IMR-90 (cell line): ENCODE measurements around the gene RBM25. TPM values are rescaled to one million over a fixed set of nuclear protein-coding genes. Genes with fewer than 3 reads are reported as not detected.
A peak's percentile ranks its signal among the peaks of the same experiment; 100 is the strongest.

ENCODE experiments used
- ATAC-seq: fragments of 200-7000 bp; cut with Tn5 transposase; 2 replicates; pipeline ENCODE4 v1.9.1; 2020; ENCODE audit warnings: low read depth, mild to moderate bottlenecking, moderate library complexity
- BruUV-seq: library from RNA; stranded (reverse); fragments of 400-500 nt; replicated peaks from 2 replicates; lab custom pipeline; 2021; lab: Mats Ljungman, UMichigan
- CTCF ChIA-PET: fragments of 300-600 bp; formaldehyde crosslinking; extraction: SDS; loops from one replicate; lab custom pipeline; 2021; ENCODE audit warnings: antibody characterized with exemption; lab: Yijun Ruan, JAX
- POLR2A ChIA-PET: fragments of 300-600 bp; sonication (Branson Sonifier 250); formaldehyde crosslinking; loops from one replicate; lab custom pipeline; 2022; ENCODE audit warnings: antibody characterized with exemption; ENCODE audit not compliant: unreplicated experiment; lab: Charles Lee
- DNase-seq: peaks from one replicate; pipeline ENCODE4 v3.0.0; 2013
- H2AFZ ChIP-seq: replicated peaks from 2 replicates; pipeline ENCODE3; 2013; ENCODE audit warnings: low read length, mild to moderate bottlenecking; ENCODE audit not compliant: poor library complexity
- H2AK5ac ChIP-seq: 2 replicates; pipeline ENCODE4 v1.6.1; 2013; ENCODE audit warnings: low read depth, low read length, inconsistent platforms
- H2AK9ac ChIP-seq: replicated peaks from 2 replicates; pipeline ENCODE3; 2013; ENCODE audit warnings: mild to moderate bottlenecking, low read depth, low read length, moderate library complexity; ENCODE audit not compliant: poor library complexity
- H2BK120ac ChIP-seq: 2 replicates; pipeline ENCODE4 v1.6.1; 2013; ENCODE audit warnings: low read depth, low read length, inconsistent platforms
- H2BK15ac ChIP-seq: 3 replicates; pipeline ENCODE4 v1.6.1; 2013; ENCODE audit warnings: low read depth, low read length, inconsistent platforms
- H2BK20ac ChIP-seq: 2 replicates; pipeline ENCODE4 v1.6.1; 2013; ENCODE audit warnings: low read depth, mild to moderate bottlenecking, inconsistent platforms, low read length, moderate library complexity
- H2BK5ac ChIP-seq: 2 replicates; pipeline ENCODE4 v1.6.1; 2013; ENCODE audit warnings: mild to moderate bottlenecking, low read depth, low read length, inconsistent platforms; ENCODE audit not compliant: poor library complexity, severe bottlenecking
- H3K14ac ChIP-seq: replicated peaks from 2 replicates; pipeline ENCODE4 v1.6.1; 2013; ENCODE audit warnings: low read depth, low read length, inconsistent platforms
- H3K18ac ChIP-seq: 2 replicates; pipeline ENCODE4 v1.6.1; 2013; ENCODE audit warnings: low read depth, low read length, control low read depth
- H3K23ac ChIP-seq: 2 replicates; pipeline ENCODE4 v1.6.1; 2013; ENCODE audit warnings: low read depth, low read length, inconsistent platforms
- H3K27ac ChIP-seq: 2 replicates; pipeline ENCODE4 v1.5.1; 2013; ENCODE audit warnings: mild to moderate bottlenecking, control low read depth, low read length; ENCODE audit not compliant: insufficient read depth
- H3K27me3 ChIP-seq: 2 replicates; pipeline ENCODE4 v1.6.1; 2013; ENCODE audit warnings: low read length; ENCODE audit not compliant: control insufficient read depth, insufficient read depth
- H3K36me3 ChIP-seq: 2 replicates; pipeline ENCODE4 v1.6.1; 2013; ENCODE audit warnings: low read length, mixed read lengths; ENCODE audit not compliant: control insufficient read depth, insufficient read depth
- H3K4ac ChIP-seq: 2 replicates; pipeline ENCODE4 v1.6.1; 2013; ENCODE audit warnings: low read depth, low read length, inconsistent platforms
- H3K4me1 ChIP-seq: 2 replicates; pipeline ENCODE4 v1.6.1; 2013; ENCODE audit warnings: low read length, mixed read lengths; ENCODE audit not compliant: control insufficient read depth, insufficient read depth
- H3K4me2 ChIP-seq: 2 replicates; pipeline ENCODE4 v1.6.1; 2013; ENCODE audit warnings: low read depth, mild to moderate bottlenecking, control low read depth, low read length, moderate library complexity
- H3K4me3 ChIP-seq: 2 replicates; pipeline ENCODE4 v1.5.1; 2013; ENCODE audit warnings: low read depth, mild to moderate bottlenecking, control low read depth, low read length, moderate library complexity; ENCODE audit not compliant: insufficient read depth
- H3K56ac ChIP-seq: 2 replicates; pipeline ENCODE4 v1.6.1; 2013; ENCODE audit warnings: low read length, inconsistent platforms; ENCODE audit not compliant: insufficient read depth; ENCODE audit errors: extremely low read depth
- H3K79me1 ChIP-seq, 2 experiments: 2 replicates each; pipeline ENCODE4 v1.6.1; 2013; ENCODE audit warnings: low read length in 2 of 2, inconsistent platforms in 1 of 2, low read depth in 1 of 2
- H3K9ac ChIP-seq: 2 replicates; pipeline ENCODE4 v1.6.1; 2013; ENCODE audit warnings: low read depth, low read length, control low read depth
- H3K9me1 ChIP-seq: 2 replicates; pipeline ENCODE4 v1.6.1; 2013; ENCODE audit warnings: low read length, inconsistent platforms; ENCODE audit not compliant: insufficient read depth
- H3K9me3 ChIP-seq: 2 replicates; pipeline ENCODE4 v1.6.1; 2013; ENCODE audit warnings: low read length; ENCODE audit not compliant: control insufficient read depth, insufficient read depth
- H4K20me1 ChIP-seq: 2 replicates; pipeline ENCODE4 v1.6.1; 2013; ENCODE audit warnings: low read length, inconsistent platforms; ENCODE audit not compliant: insufficient read depth
- H4K5ac ChIP-seq: 2 replicates; pipeline ENCODE4 v1.6.1; 2013; ENCODE audit warnings: mild to moderate bottlenecking, low read depth, low read length, control low read depth
- H4K8ac ChIP-seq, 2 experiments: 2 replicates each; pipeline ENCODE4 v1.6.1; 2013; ENCODE audit warnings: low read depth in 2 of 2, low read length in 2 of 2, control low read depth in 1 of 2, inconsistent platforms in 1 of 2
- H4K91ac ChIP-seq: 2 replicates; pipeline ENCODE4 v1.6.1; 2013; ENCODE audit warnings: low read depth, low read length, inconsistent platforms; ENCODE audit not compliant: insufficient read depth
- CEBPB ChIP-seq: IDR thresholded peaks from 2 replicates; pipeline ENCODE4 v1.6.1; 2012; ENCODE audit warnings: low read depth, low read length, improper control_type of control experiment
- CHD1 ChIP-seq: IDR thresholded peaks from 2 replicates; pipeline ENCODE4 v1.6.1; 2012; ENCODE audit warnings: low read depth, low read length, improper control_type of control experiment
- FOS ChIP-seq: fragments of 150-350 bp; IDR thresholded peaks from 2 replicates; pipeline ENCODE4 v1.6.1; 2016; ENCODE audit warnings: low read depth, low read length
- MAFK ChIP-seq: IDR thresholded peaks from 2 replicates; pipeline ENCODE4 v1.6.1; 2012; ENCODE audit warnings: low read depth, low read length, improper control_type of control experiment
- MAZ ChIP-seq: IDR thresholded peaks from 2 replicates; pipeline ENCODE4 v1.6.1; 2012; ENCODE audit warnings: low read depth, mild to moderate bottlenecking, low read length, improper control_type of control experiment, moderate library complexity, borderline replicate concordance
- MXI1 ChIP-seq: IDR thresholded peaks from 2 replicates; pipeline ENCODE4 v1.6.1; 2012; ENCODE audit warnings: low read depth, mild to moderate bottlenecking, low read length, moderate library complexity, borderline replicate concordance
- POLR2A ChIP-seq: IDR thresholded peaks from 2 replicates; pipeline ENCODE4 v1.6.1; 2012; ENCODE audit warnings: mild to moderate bottlenecking, low read depth, low read length
- RAD21 ChIP-seq: IDR thresholded peaks from 2 replicates; pipeline ENCODE4 v1.6.1; 2012; ENCODE audit warnings: low read length, improper control_type of control experiment
- RFX5 ChIP-seq: IDR thresholded peaks from 2 replicates; pipeline ENCODE4 v1.8.0; 2012; ENCODE audit warnings: low read depth, mild to moderate bottlenecking, low read length, moderate library complexity
- SMC3 ChIP-seq: fragments of 150-350 bp; IDR thresholded peaks from 2 replicates; pipeline ENCODE4 v1.6.1; 2016; ENCODE audit warnings: low read depth, mild to moderate bottlenecking, antibody characterized with exemption, low read length, moderate library complexity
- USF2 ChIP-seq: fragments of 150-350 bp; IDR thresholded peaks from 2 replicates; pipeline ENCODE4 v1.6.1; 2017; ENCODE audit warnings: mild to moderate bottlenecking, antibody characterized with exemption, low read length, low read depth
- WGBS, 2 experiments: methylation state at CpG; one replicate each; pipeline versions ENCODE4 v1.1.5 to v1.1.7; 2013; ENCODE audit warnings: missing lambda C conversion rate in 2 of 2; ENCODE audit not compliant: insufficient read length in 1 of 2; ENCODE audit errors: extremely low coverage in 2 of 2; 5-methylcytosine and 5-hydroxymethylcytosine counted together
- dilution Hi-C: fragments of 300-500 bp; cut with HindIII; formaldehyde crosslinking; loops from one replicate; pipeline ENCODE4 v1.14.3; 2018; ENCODE audit warnings: low sequenced_read_pairs; ENCODE audit not compliant: unreplicated experiment
- in situ Hi-C: fragments of 300-500 bp; cut with MboI; formaldehyde crosslinking; loops from 3 replicates; pipeline ENCODE4 v1.14.3; 2019; ENCODE audit warnings: low sequenced_read_pairs, inconsistent platforms, mixed read lengths
- intact Hi-C: fragments of 100-400 bp; cut with micrococcal nuclease; formaldehyde crosslinking; loops from 2 replicates; pipeline ENCODE4 v1.10.0; 2022
- polyA plus RNA-seq, 3 experiments: library from polyadenylated mRNA; depleted of rRNA; stranded (reverse); fragments of >200 nt; gene quantifications; 2 replicates each; pipeline ENCODE4 v1.2.3, GENCODE V29; 2012; ENCODE audit warnings: low replicate concordance in 1 of 3
- total RNA-seq: library from RNA; depleted of rRNA; stranded (reverse); fragments of >200 nt; gene quantifications from 2 replicates; pipeline ENCODE4 v1.2.3, GENCODE V29; 2012
- TF ChIP-seq, protein P1 (sequence below): conservative IDR thresholded peaks from 2 replicates; pipeline ENCODE4 v1.5.1; 2012; ENCODE audit warnings: mild to moderate bottlenecking, low read depth, low read length, improper control_type of control experiment

RBM25 gene
- total and polyA plus RNA-seq, 2 of the 4 experiments (the other 2 are of a cell fraction), result 32.3 to 32.9 TPM

DNA sequence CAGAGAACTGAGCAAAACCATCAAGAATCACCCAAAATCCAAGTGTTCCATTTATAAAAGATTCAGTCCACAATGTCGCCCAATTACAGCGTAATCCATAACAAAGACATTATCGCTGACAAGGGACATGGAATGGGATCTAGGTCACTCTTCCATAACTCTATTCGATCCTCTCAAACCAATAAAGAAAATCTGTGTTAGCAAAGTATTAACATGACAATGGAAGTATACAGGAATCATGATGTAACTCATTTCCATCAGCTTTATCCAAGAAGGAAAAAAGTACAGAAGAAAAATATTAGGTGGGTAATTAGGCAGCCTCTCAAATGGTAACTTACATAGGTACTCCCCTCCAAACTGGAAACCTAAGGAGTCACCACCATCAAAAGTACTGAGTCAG lies 36.3 kb upstream of the RBM25 start:
- BruUV-seq, result no TSS peak
- no peaks in the 10 kb centered on the region for H3K27me3 ChIP-seq
- H3K4me1 ChIP-seq, result no peaks in the 10 kb centered on the region
- no peak overlapping the region for H2BK20ac ChIP-seq
- peaks cover 11% of the 10 kb centered on the region; the same call in 1 of the 2 replicates for H3K9me1 ChIP-seq
- H3K14ac ChIP-seq, result no peak overlapping the region
- no peak overlapping the region for H3K18ac ChIP-seq
- no peak overlapping the region for H3K27ac ChIP-seq
- no CpG with 5 or more reads among the region's 4 CpGs for WGBS, 2 experiments
- H3K4ac ChIP-seq, result no peak overlapping the region
- H2BK15ac ChIP-seq, result no peak overlapping the region
- DNase-seq (no peak), ATAC-seq (no peak)
- peaks cover 44% of the 10 kb centered on the region; the same call in 1 of the 2 replicates for H4K20me1 ChIP-seq
- H2AK9ac ChIP-seq, result no peak overlapping the region
- no peak overlapping the region for H4K8ac ChIP-seq
- H3K56ac ChIP-seq, result no peak overlapping the region
- H2AFZ ChIP-seq, result no peak overlapping the region
- H3K79me1 ChIP-seq, result peaks cover 25 to 74% of the 10 kb centered on the region in 2 experiments
- POLR2A ChIA-PET, result interaction anchor here (1.2 kb wide), 1 partner anchor 36 kb away, joined by 3 read pairs; the partner anchor contains the start of gene RBM25
- dilution Hi-C loops (no loop called here), intact Hi-C loops (no loop called here), in situ Hi-C loops (no loop called here)
- no peak overlapping the region for H3K4me3 ChIP-seq
- H3K9me3 ChIP-seq, result no peaks in the 10 kb centered on the region
- H3K23ac ChIP-seq, result no peak overlapping the region
- no peak overlapping the region for H4K91ac ChIP-seq
- peaks cover 42% of the 10 kb centered on the region for H3K36me3 ChIP-seq
- no peak overlapping the region for H2BK120ac ChIP-seq
- TF ChIP-seq RAD21 (no peak), MAFK (no peak), CEBPB (no peak), USF2 (no peak), FOS (no peak), MXI1 (no peak), MAZ (no peak), RFX5 (no peak), SMC3 (no peak), CHD1 (no peak), POLR2A (no peak)
- TF ChIP-seq, protein P1, sequence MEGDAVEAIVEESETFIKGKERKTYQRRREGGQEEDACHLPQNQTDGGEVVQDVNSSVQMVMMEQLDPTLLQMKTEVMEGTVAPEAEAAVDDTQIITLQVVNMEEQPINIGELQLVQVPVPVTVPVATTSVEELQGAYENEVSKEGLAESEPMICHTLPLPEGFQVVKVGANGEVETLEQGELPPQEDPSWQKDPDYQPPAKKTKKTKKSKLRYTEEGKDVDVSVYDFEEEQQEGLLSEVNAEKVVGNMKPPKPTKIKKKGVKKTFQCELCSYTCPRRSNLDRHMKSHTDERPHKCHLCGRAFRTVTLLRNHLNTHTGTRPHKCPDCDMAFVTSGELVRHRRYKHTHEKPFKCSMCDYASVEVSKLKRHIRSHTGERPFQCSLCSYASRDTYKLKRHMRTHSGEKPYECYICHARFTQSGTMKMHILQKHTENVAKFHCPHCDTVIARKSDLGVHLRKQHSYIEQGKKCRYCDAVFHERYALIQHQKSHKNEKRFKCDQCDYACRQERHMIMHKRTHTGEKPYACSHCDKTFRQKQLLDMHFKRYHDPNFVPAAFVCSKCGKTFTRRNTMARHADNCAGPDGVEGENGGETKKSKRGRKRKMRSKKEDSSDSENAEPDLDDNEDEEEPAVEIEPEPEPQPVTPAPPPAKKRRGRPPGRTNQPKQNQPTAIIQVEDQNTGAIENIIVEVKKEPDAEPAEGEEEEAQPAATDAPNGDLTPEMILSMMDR, result no peak
- CTCF ChIA-PET, result no interaction called here
- H2BK5ac ChIP-seq, result no peak overlapping the region
- H3K9ac ChIP-seq, result no peak overlapping the region
- no peak overlapping the region for H2AK5ac ChIP-seq
- H3K4me2 ChIP-seq, result peak overlapping the region; percentile 59
- H4K5ac ChIP-seq, result no peak overlapping the region
